GM10847 (cell line): ENCODE data around the gene TP53TG3C.
"Not testable (repeated sequence)": the region's sequence is repeated elsewhere in the genome, so short reads cannot be mapped to it uniquely, and the experiment has no call there.

Source experiments
- POLR2A ChIP-seq: IDR thresholded peaks from 2 replicates; pipeline ENCODE4 v1.6.1; 2011; ENCODE audit not compliant: insufficient read length; ENCODE audit errors: extremely low read depth

Gene TP53TG3C

GRCh38 chr16:33193926-33194325, at the start of gene TP53TG3C:
TP53TG3C (plus strand) TSS chr16:33194226; CDS start chr16:33194294, 68 bp downstream.
- not testable (repeated sequence) for TF ChIP-seq POLR2A
